HepG2 (cell line): Measurements from ENCODE around the gene OSBPL8. TPM values are rescaled to one million over a fixed set of nuclear protein-coding genes. Genes with fewer than 3 reads are reported as not detected.

Experiments
- ATF3 ChIP-seq: sonication (generic); formaldehyde crosslinking; IDR thresholded peaks from 2 replicates; pipeline ENCODE4 v1.4.0; 2020; ENCODE audit warnings: missing genetic modification reagents
- DNMT1 ChIP-seq: sonication (generic); formaldehyde crosslinking; IDR thresholded peaks from 2 replicates; pipeline ENCODE4 v1.5.1; 2020; ENCODE audit warnings: mild to moderate bottlenecking, missing genetic modification reagents
- FOXO4 ChIP-seq: sonication (generic); formaldehyde crosslinking; conservative IDR thresholded peaks from 2 replicates; pipeline ENCODE4 v1.8.1; 2023; ENCODE audit warnings: missing genetic modification reagents
- HMGXB3 ChIP-seq: sonication (generic); formaldehyde crosslinking; IDR thresholded peaks from 2 replicates; pipeline ENCODE4 v1.4.0; 2020; ENCODE audit warnings: missing genetic modification reagents, borderline replicate concordance
- KDM4B ChIP-seq: sonication (generic); formaldehyde crosslinking; IDR thresholded peaks from 2 replicates; pipeline ENCODE4 v1.4.0; 2020; ENCODE audit warnings: missing genetic modification reagents
- MAFF ChIP-seq: IDR thresholded peaks from 2 replicates; pipeline ENCODE4 v1.6.1; 2011; ENCODE audit warnings: low read depth, low read length, improper control_type of control experiment
- MXD3 ChIP-seq: IDR thresholded peaks from 2 replicates; pipeline ENCODE4 v1.6.1; 2016; ENCODE audit warnings: mild to moderate bottlenecking, missing biosample characterization, missing genetic modification reagents
- PAWR ChIP-seq: sonication (generic); formaldehyde crosslinking; IDR thresholded peaks from 2 replicates; pipeline ENCODE4 v1.4.0; 2020; ENCODE audit warnings: missing genetic modification reagents, mild to moderate bottlenecking, borderline replicate concordance
- PAXIP1 ChIP-seq: sonication (generic); formaldehyde crosslinking; conservative IDR thresholded peaks from 2 replicates; pipeline ENCODE4 v1.4.0; 2020; ENCODE audit warnings: mild to moderate bottlenecking, missing genetic modification reagents, moderate library complexity
- PHF8 ChIP-seq: sonication (generic); formaldehyde crosslinking; IDR thresholded peaks from 2 replicates; pipeline ENCODE4 v1.5.0; 2020; ENCODE audit warnings: missing genetic modification reagents
- PREB ChIP-seq: sonication (generic); formaldehyde crosslinking; IDR thresholded peaks from 2 replicates; pipeline ENCODE4 v1.4.0; 2020; ENCODE audit warnings: missing genetic modification reagents
- TAF15 ChIP-seq: fragments of 200-400 bp; formaldehyde crosslinking; IDR thresholded peaks from one replicate; pipeline ENCODE4 v1.6.1; 2018; ENCODE audit warnings: mild to moderate bottlenecking, low read depth, low read length; ENCODE audit not compliant: poor library complexity, severe bottlenecking
- TBX2 ChIP-seq: sonication (generic); formaldehyde crosslinking; IDR thresholded peaks from 2 replicates; pipeline ENCODE4 v1.5.0; 2020; ENCODE audit warnings: missing genetic modification reagents, mild to moderate bottlenecking, borderline replicate concordance
- TEAD2 ChIP-seq: sonication (generic); formaldehyde crosslinking; IDR thresholded peaks from 2 replicates; pipeline ENCODE4 v1.9.0; 2021; ENCODE audit warnings: missing genetic modification reagents
- ZNF180 ChIP-seq: sonication (generic); formaldehyde crosslinking; IDR thresholded peaks from 2 replicates; pipeline ENCODE4 v1.4.0; 2020; ENCODE audit warnings: low read depth, missing genetic modification reagents, borderline replicate concordance
- ZNF83 ChIP-seq: sonication (generic); formaldehyde crosslinking; IDR thresholded peaks from 2 replicates; pipeline ENCODE4 v1.4.0; 2020; ENCODE audit warnings: missing genetic modification reagents, mild to moderate bottlenecking, borderline replicate concordance
- polyA plus RNA-seq, 8 experiments: library from polyadenylated mRNA; depleted of rRNA in 3 of 8; stranded (reverse) in 7 of 8; unstranded in 1 of 8; fragments of >200 nt; fragmentation: Illumina TruSeq in 4 of 8; extraction: Trizol in 4 of 8; gene quantifications; 2 replicates each; pipeline versions ENCODE4 v1.2.1 to v1.2.3, GENCODE V29; 2011 to 2016; ENCODE audit warnings: low read depth in 4 of 8, missing spikeins in 1 of 8, mixed read lengths in 1 of 8; ENCODE audit not compliant: insufficient read depth in 1 of 8
- total RNA-seq, 5 experiments: library from RNA; depleted of rRNA; stranded (reverse); fragments of >200 nt; fragmentation: Illumina TruSeq; extraction: Trizol; gene quantifications; 2 replicates each; pipeline ENCODE4 v1.2.3, GENCODE V29; 2016; ENCODE audit warnings: low read depth in 1 of 5

Gene OSBPL8
- total and polyA plus RNA-seq, 2 of the 13 experiments (the other 11 are each of a cell fraction or from before 2014, with no cell fraction given): 11.0 to 33.9 TPM

- TF ChIP-seq TBX2 (CRISPR knock-in tag): peak; percentile 56
- TF ChIP-seq ZNF180 (CRISPR knock-in tag): no peak
- 0 out of 2 replicates have a peak, but pooled peaks have one; percentile 31 for TF ChIP-seq KDM4B (CRISPR knock-in tag)
- no peak for TF ChIP-seq MXD3
- 0 out of 2 replicates have a peak, but pooled peaks have one; percentile 16 for TF ChIP-seq PAXIP1 (CRISPR knock-in tag)
- no peak for TF ChIP-seq ATF3 (CRISPR knock-in tag)
- TF ChIP-seq PAWR (CRISPR knock-in tag): no peak
- TF ChIP-seq TAF15: no peak
- TF ChIP-seq DNMT1 (CRISPR knock-in tag): no peak
- TF ChIP-seq PHF8 (CRISPR knock-in tag): peak; percentile 92
- TF ChIP-seq HMGXB3 (CRISPR knock-in tag): no peak; the same call in none of the 2 replicates
- no peak for TF ChIP-seq PREB (CRISPR knock-in tag)
- TF ChIP-seq ZNF83 (CRISPR knock-in tag): 0 out of 2 replicates have a peak, but pooled peaks have one; percentile 47
- 0 out of 2 replicates have a peak, but pooled peaks have one; percentile 31 for TF ChIP-seq MAFF
- no peak for TF ChIP-seq TEAD2 (CRISPR knock-in tag)
- TF ChIP-seq FOXO4 (CRISPR knock-in tag): no peak
These were observed 211.3 kb downstream of the OSBPL8 start, which contains the start of gene BBS10 (continued) for GRCh38 chr12:76348079-76348901.
